T-helper 9 cell (primary cell): ENCODE results near the gene ABHD8.
A peak's percentile ranks its signal among the peaks of the same experiment; 100 is the strongest.

Experiments used
- DNase-seq: peaks from one replicate; pipeline ENCODE4 v3.0.0-alpha.2; 2020
- total RNA-seq, 2 donors: gene quantifications; one replicate each; lab custom pipeline; 2026; lab: John Stamatoyannopoulos, UW

ABHD8 gene
- total RNA-seq = 4.1 to 10.6 reads per million in 2 donors

GRCh38 chr19:17303167-17303939, at the start of gene ABHD8:
ABHD8 (minus strand) TSS chr19:17303425; CDS start chr19:17301616, 1,809 bp downstream.
- DNase-seq = peak; percentile 87

GRCh38 chr19:17352608-17353280, 49.5 kb upstream of the ABHD8 start:
- DNase-seq = no peak

- DNase-seq = no peak
Observed at GRCh38 chr19:17351815-17352435, 48.7 kb upstream of the ABHD8 start.

- DNase-seq = no peak
Observed at GRCh38 chr19:17348700-17349099, 45.5 kb upstream of the ABHD8 start.

- DNase-seq = no peak
Observed at GRCh38 chr19:17347877-17348276, 44.7 kb upstream of the ABHD8 start.

GRCh38 chr19:17347361-17347760, 44.1 kb upstream of the ABHD8 start:
- DNase-seq = no peak

- peak; percentile 76 for DNase-seq
Observed at GRCh38 chr19:17346109-17346671, 43.0 kb upstream of the ABHD8 start.

GRCh38 chr19:17341845-17342244, 38.6 kb upstream of the ABHD8 start:
- DNase-seq = no peak

- DNase-seq = no peak
Observed at GRCh38 chr19:17341386-17341785, 38.2 kb upstream of the ABHD8 start.

GRCh38 chr19:17340871-17341357, 37.7 kb upstream of the ABHD8 start:
- DNase-seq = no peak

GRCh38 chr19:17340302-17340870, 37.2 kb upstream of the ABHD8 start:
- DNase-seq = no peak

GRCh38 chr19:17339088-17339741, 36.0 kb upstream of the ABHD8 start:
- DNase-seq = peak; percentile 26

GRCh38 chr19:17338433-17339078, 35.3 kb upstream of the ABHD8 start:
- no peak for DNase-seq

GRCh38 chr19:17337675-17338432, 34.6 kb upstream of the ABHD8 start:
- no peak for DNase-seq

- peak; percentile 91 for DNase-seq
Observed at GRCh38 chr19:17336872-17337674, 33.8 kb upstream of the ABHD8 start, which contains the start of gene GTPBP3. GTPBP3 (plus strand) TSS chr19:17337553; CDS start chr19:17337612, 59 bp downstream.

GRCh38 chr19:17335575-17335974, 32.4 kb upstream of the ABHD8 start:
- no peak for DNase-seq

GRCh38 chr19:17334414-17335409, 31.5 kb upstream of the ABHD8 start, which contains the start of gene ANO8:
ANO8 (minus strand) TSS chr19:17334855; CDS start chr19:17334670, 185 bp downstream.
- DNase-seq = peak; percentile 97
